Endothelial cell of umbilical vein (primary cell): Measurements from ENCODE around the gene OR1F1. TPM values are rescaled to one million over a fixed set of nuclear protein-coding genes. Genes with fewer than 3 reads are reported as not detected.

ENCODE experiments used
- BruUV-seq: library from RNA; stranded (reverse); fragments of 400-500 nt; replicated peaks from 2 replicates; lab custom pipeline; 2021; lab: Mats Ljungman, UMichigan
- CTCF ChIA-PET: fragments of 300-600, 350-600 bp; sonication (Branson Sonifier 250); formaldehyde crosslinking; loops from one replicate; lab custom pipeline; 2021; ENCODE audit warnings: antibody characterized with exemption, inconsistent platforms; lab: Charles Lee
- POLR2A ChIA-PET: fragments of 300-600, 350-600 bp; sonication (Branson Sonifier 250); formaldehyde crosslinking; loops from one replicate; lab custom pipeline; 2021; ENCODE audit warnings: antibody characterized with exemption, inconsistent platforms; lab: Charles Lee
- DNase-seq: peaks from one replicate; pipeline ENCODE4 v3.0.0-alpha.2; 2011; ENCODE audit warnings: low read depth, low spot score
- FAIRE-seq: peaks from 2 replicates; lab custom pipeline; 2011; peaks lifted over from hg19 to GRCh38; lab: Jason Lieb, UNC
- H2AFZ ChIP-seq: 2 replicates; pipeline ENCODE4 v1.6.0; 2012; ENCODE audit warnings: low read depth, low read length, control low read depth, inconsistent platforms
- H3K27ac ChIP-seq: 2 replicates; pipeline ENCODE4 v1.5.1; 2011; ENCODE audit warnings: low read depth, mild to moderate bottlenecking, control low read depth, low read length, moderate library complexity; ENCODE audit not compliant: insufficient read depth
- H3K27me3 ChIP-seq, 2 experiments: 2 replicates each; pipeline versions ENCODE4 v1.6.0 to v1.6.1; 2011; ENCODE audit warnings: low read length in 2 of 2, mixed read lengths in 1 of 2; ENCODE audit not compliant: control insufficient read depth in 2 of 2, insufficient read depth in 2 of 2
- H3K36me3 ChIP-seq, 2 experiments: 2 replicates in 1 of 2; 3 replicates in 1 of 2; pipeline ENCODE4 v1.5.1; 2011; ENCODE audit warnings: low read length in 2 of 2, mild to moderate bottlenecking in 1 of 2, moderate library complexity in 1 of 2; ENCODE audit not compliant: control insufficient read depth in 2 of 2, insufficient read depth in 2 of 2; ENCODE audit errors: extremely low read depth in 1 of 2
- H3K4me1 ChIP-seq: 3 replicates; pipeline ENCODE4 v1.5.1; 2011; ENCODE audit warnings: mild to moderate bottlenecking, low read length; ENCODE audit not compliant: control insufficient read depth, insufficient read depth; ENCODE audit errors: extremely low read depth
- H3K4me2 ChIP-seq: 2 replicates; pipeline ENCODE4 v1.6.1; 2011; ENCODE audit warnings: low read length, control low read depth, mixed read lengths; ENCODE audit not compliant: insufficient read depth
- H3K4me3 ChIP-seq, 3 experiments: fragments of 200-600 bp in 1 of 3; sonication (generic), shearing (Covaris generic) in 1 of 3; replicated peaks in 1 of 3; 2 replicates each; pipeline ENCODE4 v1.5.1; 2011 to 2016; ENCODE audit warnings: control low read depth in 3 of 3, low read length in 3 of 3, mild to moderate bottlenecking in 2 of 3, inconsistent platforms in 1 of 3, low read depth in 1 of 3, moderate library complexity in 1 of 3; ENCODE audit not compliant: insufficient read depth in 1 of 3
- H3K79me2 ChIP-seq: 2 replicates; pipeline ENCODE4 v1.6.0; 2012; ENCODE audit warnings: low read length, inconsistent platforms; ENCODE audit not compliant: control insufficient read depth, insufficient read depth
- H3K9ac ChIP-seq: replicated peaks from 2 replicates; pipeline ENCODE3; 2011; ENCODE audit warnings: low read length, control low read depth; ENCODE audit not compliant: insufficient read depth; ENCODE audit errors: extremely low read depth
- H3K9me1 ChIP-seq: replicated peaks from 3 replicates; pipeline ENCODE4 v1.6.0; 2011; ENCODE audit warnings: mild to moderate bottlenecking, low read length; ENCODE audit not compliant: control insufficient read depth, insufficient read depth; ENCODE audit errors: extremely low read depth
- H3K9me3 ChIP-seq: replicated peaks from 2 replicates; pipeline ENCODE4 v1.5.1; 2012; ENCODE audit warnings: low read length, inconsistent platforms; ENCODE audit not compliant: control insufficient read depth, insufficient read depth
- H4K20me1 ChIP-seq: replicated peaks from 2 replicates; pipeline ENCODE3; 2011; ENCODE audit warnings: mild to moderate bottlenecking, low read length; ENCODE audit not compliant: control insufficient read depth, insufficient read depth; ENCODE audit errors: extremely low read depth
- EZH2 ChIP-seq: IDR thresholded peaks from 2 replicates; pipeline ENCODE4 v1.6.1; 2012; ENCODE audit warnings: borderline replicate concordance, low read depth, mild to moderate bottlenecking, moderate library complexity, low read length, inconsistent platforms; ENCODE audit not compliant: severe bottlenecking
- FOS ChIP-seq: IDR thresholded peaks from 2 replicates; pipeline ENCODE4 v1.6.1; 2011; ENCODE audit warnings: mild to moderate bottlenecking, low read length, moderate library complexity, borderline replicate concordance; ENCODE audit not compliant: insufficient read depth
- GATA2 ChIP-seq: IDR thresholded peaks from 2 replicates; pipeline ENCODE4 v1.7.0; 2011; ENCODE audit warnings: low read depth, mild to moderate bottlenecking, moderate library complexity, mixed read lengths, low read length; ENCODE audit not compliant: insufficient read length, insufficient read depth
- JUN ChIP-seq: IDR thresholded peaks from 2 replicates; pipeline ENCODE4 v1.6.1; 2011; ENCODE audit warnings: borderline replicate concordance, low read depth; ENCODE audit not compliant: insufficient read length, insufficient read depth
- MYC ChIP-seq: IDR thresholded peaks from one replicate; pipeline ENCODE4 v1.6.1; 2011; ENCODE audit warnings: mild to moderate bottlenecking, low read depth, low read length
- POLR2A ChIP-seq: IDR thresholded peaks from 2 replicates; pipeline ENCODE4 v1.6.1; 2012; ENCODE audit warnings: low read depth, mild to moderate bottlenecking, control low read depth, low read length
- POLR2AphosphoS5 ChIP-seq: IDR thresholded peaks from 2 replicates; pipeline ENCODE4 v1.6.1; 2012; ENCODE audit warnings: low read depth, mild to moderate bottlenecking, control low read depth, low read length, moderate library complexity; ENCODE audit not compliant: insufficient read depth
- dilution Hi-C: fragments of 300-500 bp; cut with MboI; formaldehyde crosslinking; loops from one replicate; pipeline ENCODE4 v1.15.0; 2019; ENCODE audit warnings: low sequenced_read_pairs; ENCODE audit not compliant: extremely low pct_ligation_motif_present
- intact Hi-C: fragments of 100-400 bp; cut with micrococcal nuclease; formaldehyde crosslinking; loops from one replicate; pipeline ENCODE4 v1.10.0; 2022
- polyA plus RNA-seq, 4 experiments: library from polyadenylated mRNA; depleted of rRNA in 3 of 4; stranded (reverse) in 3 of 4; unstranded in 1 of 4; fragments of >200 nt; gene quantifications; 2 replicates each; pipeline versions ENCODE4 v1.2.1 to v1.2.3, GENCODE V29; 2011 to 2012; ENCODE audit warnings: missing spikeins in 1 of 4
- total RNA-seq: library from RNA; stranded (reverse); gene quantifications from 2 replicates; pipeline ENCODE4 v1.2.3, GENCODE V29; 2021
- TF ChIP-seq, protein P1 (sequence below): IDR thresholded peaks from 2 replicates; pipeline ENCODE4 v1.6.1; 2011; ENCODE audit not compliant: insufficient read depth, insufficient read length
- TF ChIP-seq, protein P2 (sequence below), 2 donors: IDR thresholded peaks; 1 replicate in 1 of 2; 2 replicates in 1 of 2; pipeline ENCODE4 v1.5.1; 2011; ENCODE audit warnings: low read length in 2 of 2, mild to moderate bottlenecking in 2 of 2, moderate library complexity in 2 of 2, control low read depth in 1 of 2, inconsistent platforms in 1 of 2, low read depth in 1 of 2; ENCODE audit not compliant: insufficient read depth in 1 of 2; ENCODE audit errors: extremely low read depth in 1 of 2

OR1F1 gene
- total and polyA plus RNA-seq, 2 donors (not counting 3 experiments of a cell fraction or from before 2014, with no cell fraction given), result 0.17 TPM; not detected in 1

DNA sequence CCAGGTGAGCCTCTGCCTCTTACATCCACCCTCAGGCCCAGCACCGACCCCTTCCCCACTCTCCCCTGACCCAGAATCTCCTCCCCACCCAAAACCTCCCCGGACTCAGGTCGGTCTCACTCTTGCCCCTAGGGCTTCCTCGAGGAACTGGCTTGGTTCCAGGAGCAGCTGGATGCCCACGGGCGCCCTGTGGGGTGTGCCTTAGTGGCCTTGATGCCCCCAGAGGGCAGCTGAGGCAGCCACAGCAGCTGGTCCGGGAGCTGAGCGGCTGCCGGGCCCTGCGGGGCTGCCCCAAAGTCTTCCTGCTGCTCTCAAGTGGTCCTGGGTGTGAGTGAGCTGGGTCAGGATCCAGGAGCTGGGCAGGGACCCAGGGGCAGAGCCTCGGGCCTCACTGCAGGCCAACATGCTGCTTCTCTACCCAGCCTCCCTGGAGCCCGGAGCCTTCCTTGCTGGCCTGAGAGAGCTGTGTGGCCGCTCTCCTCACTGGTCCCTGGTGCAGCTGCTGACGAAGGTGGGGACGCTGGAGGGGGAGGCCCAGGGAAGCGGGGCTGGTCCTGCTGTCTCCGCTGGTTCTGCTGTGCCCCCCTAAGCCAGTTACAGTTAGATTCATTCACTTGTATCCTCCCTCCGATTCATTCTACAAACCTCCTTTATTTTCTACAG is 43.6 kb upstream of the OR1F1 start:
- no peak for TF ChIP-seq GATA2
- TF ChIP-seq FOS, result no peak
- no peaks in the 10 kb centered on the region for H3K9me1 ChIP-seq
- dilution Hi-C loops, result no loop called here
- no peak overlapping the region for H3K27ac ChIP-seq
- H3K9me3 ChIP-seq, result no peaks in the 10 kb centered on the region
- H3K27me3 ChIP-seq, result no peaks in the 10 kb centered on the region
- BruUV-seq, result no TSS peak
- intact Hi-C loops, result no loop called here
- H2AFZ ChIP-seq, result no peak overlapping the region
- FAIRE-seq (no peak), DNase-seq (no peak)
- H3K79me2 ChIP-seq, result no peaks in the 10 kb centered on the region
- H3K4me2 ChIP-seq, result no peak overlapping the region
- H3K9ac ChIP-seq, result no peak overlapping the region
- H3K4me1 ChIP-seq, result peaks cover under 1% of the 10 kb centered on the region
- CTCF ChIA-PET, result interaction anchor here (1.2 to 8.7 kb wide), 4 partner anchors 11 to 113 kb away, joined by 3 to 54 read pairs (median 3); no protein-coding TSS in a partner anchor
- H4K20me1 ChIP-seq, result no peaks in the 10 kb centered on the region
- H3K4me3 ChIP-seq, result no peak overlapping the region
- POLR2A ChIA-PET, result interaction anchor here (0.6 to 1.6 kb wide), 2 partner anchors 10 to 141 kb away, joined by 3 to 5 read pairs; partner anchors contain the start of gene ZNF213
- H3K36me3 ChIP-seq, result peaks cover 0 to 8% of the 10 kb centered on the region in 2 experiments

DNA sequence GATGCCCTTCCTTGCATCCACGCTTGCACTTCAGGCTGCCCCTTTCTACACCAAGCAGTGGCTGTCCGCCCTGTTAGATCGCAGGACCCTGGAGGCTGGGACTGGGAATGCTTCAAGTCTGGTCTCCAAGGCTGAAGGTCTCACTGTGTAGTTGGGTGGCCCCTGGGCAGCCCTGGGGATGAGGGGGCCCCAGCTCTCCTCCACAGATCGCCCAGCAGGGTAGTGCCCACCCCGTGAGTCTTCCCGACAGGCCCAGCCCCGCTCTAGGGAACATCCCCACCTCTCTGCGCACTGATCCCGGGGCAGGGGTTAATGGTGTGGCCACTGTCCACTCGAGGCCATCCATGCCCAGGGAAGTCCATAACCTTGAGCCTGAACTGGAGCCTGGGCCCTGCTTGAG is 42.9 kb upstream of the OR1F1 start:
- H3K9ac ChIP-seq, result no peak overlapping the region
- H3K4me2 ChIP-seq, result no peak overlapping the region
- no peak overlapping the region for H3K27ac ChIP-seq
- TF ChIP-seq EZH2 (no peak), POLR2A (no peak), GATA2 (no peak), MYC (no peak), JUN (no peak), FOS (no peak), POLR2AphosphoS5 (no peak)
- TF ChIP-seq, protein P1, sequence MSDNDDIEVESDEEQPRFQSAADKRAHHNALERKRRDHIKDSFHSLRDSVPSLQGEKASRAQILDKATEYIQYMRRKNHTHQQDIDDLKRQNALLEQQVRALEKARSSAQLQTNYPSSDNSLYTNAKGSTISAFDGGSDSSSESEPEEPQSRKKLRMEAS, result no peak
- TF ChIP-seq, protein P2, sequence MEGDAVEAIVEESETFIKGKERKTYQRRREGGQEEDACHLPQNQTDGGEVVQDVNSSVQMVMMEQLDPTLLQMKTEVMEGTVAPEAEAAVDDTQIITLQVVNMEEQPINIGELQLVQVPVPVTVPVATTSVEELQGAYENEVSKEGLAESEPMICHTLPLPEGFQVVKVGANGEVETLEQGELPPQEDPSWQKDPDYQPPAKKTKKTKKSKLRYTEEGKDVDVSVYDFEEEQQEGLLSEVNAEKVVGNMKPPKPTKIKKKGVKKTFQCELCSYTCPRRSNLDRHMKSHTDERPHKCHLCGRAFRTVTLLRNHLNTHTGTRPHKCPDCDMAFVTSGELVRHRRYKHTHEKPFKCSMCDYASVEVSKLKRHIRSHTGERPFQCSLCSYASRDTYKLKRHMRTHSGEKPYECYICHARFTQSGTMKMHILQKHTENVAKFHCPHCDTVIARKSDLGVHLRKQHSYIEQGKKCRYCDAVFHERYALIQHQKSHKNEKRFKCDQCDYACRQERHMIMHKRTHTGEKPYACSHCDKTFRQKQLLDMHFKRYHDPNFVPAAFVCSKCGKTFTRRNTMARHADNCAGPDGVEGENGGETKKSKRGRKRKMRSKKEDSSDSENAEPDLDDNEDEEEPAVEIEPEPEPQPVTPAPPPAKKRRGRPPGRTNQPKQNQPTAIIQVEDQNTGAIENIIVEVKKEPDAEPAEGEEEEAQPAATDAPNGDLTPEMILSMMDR (IDR thresholded peaks at IDR 0.05; ENCODE audit: extremely low read depth in 1 of 2, insufficient read depth in 1 of 2, low read depth in 1 of 2, low read length in 2 of 2), result no peak
- no peak for DNase-seq
- no peaks in the 10 kb centered on the region for H3K79me2 ChIP-seq
- no peak overlapping the region for H3K4me3 ChIP-seq
- H3K9me1 ChIP-seq, result no peaks in the 10 kb centered on the region
- POLR2A ChIA-PET, result interaction anchor here (0.5 kb wide), 1 partner anchor 1147 kb away, joined by 6 read pairs; no protein-coding TSS in a partner anchor
- CTCF ChIA-PET, result interaction anchor here (1.3 to 8.7 kb wide), 3 partner anchors 10 to 21 kb away, joined by 3 to 54 read pairs (median 3); partner anchors contain the start of gene ZNF213
- peaks cover 6% of the 10 kb centered on the region for H3K4me1 ChIP-seq
- peaks cover 0 to 8% of the 10 kb centered on the region in 2 experiments for H3K36me3 ChIP-seq
- dilution Hi-C loops, result no loop called here
- no peaks in the 10 kb centered on the region for H4K20me1 ChIP-seq
- intact Hi-C loops, result no loop called here
- no peak overlapping the region for H2AFZ ChIP-seq
- no TSS peak for BruUV-seq
- H3K9me3 ChIP-seq, result no peaks in the 10 kb centered on the region
- no peak for FAIRE-seq
- H3K27me3 ChIP-seq, result no peaks in the 10 kb centered on the region
